Right renal cortex interstitium (tissue), 3 donors: ENCODE measurements around the gene MYO5B. TPM values are rescaled to one million over a fixed set of nuclear protein-coding genes. Genes with fewer than 3 reads are reported as not detected.

Experiments used
- DNase-seq, 3 donors: peaks; one replicate each; pipeline ENCODE4 v3.0.0-alpha.2; 2013; ENCODE audit warnings: low read depth in 3 of 3, low spot score in 2 of 3
- polyA plus RNA-seq, 3 donors: library from polyadenylated mRNA; unstranded; fragments of 120-200 nt; gene quantifications; one replicate each; pipeline ENCODE4 v1.2.1, GENCODE V29; 2013; ENCODE audit not compliant: insufficient read length in 3 of 3

The MYO5B gene
- polyA plus RNA-seq, 3 donors: 26.7 to 29.9 (median 29.3) TPM

DNA sequence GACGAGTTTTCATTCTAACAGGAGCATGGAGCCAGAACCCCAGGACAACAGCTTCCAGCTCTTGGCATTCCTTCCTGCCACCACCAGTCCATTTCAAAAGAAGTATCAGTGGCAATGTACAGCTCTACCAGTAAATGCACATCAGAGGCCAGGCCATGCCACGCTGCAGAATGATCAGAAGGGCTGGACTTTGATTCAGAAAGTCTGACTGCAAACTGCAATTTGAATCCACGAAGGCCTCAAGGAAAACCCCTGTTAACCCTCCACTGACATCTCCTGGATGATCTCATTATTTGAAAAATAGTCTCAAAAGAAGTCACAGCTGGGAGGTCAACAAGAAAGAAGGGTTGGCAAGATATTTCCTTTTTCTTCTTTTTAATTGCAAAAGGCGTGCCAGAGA is 119.2 kb downstream of the MYO5B start:
- DNase-seq: no peak

GRCh38 chr18:50074404-50074803 is 120.5 kb downstream of the MYO5B start:
- DNase-seq: no peak

GRCh38 chr18:50073319-50073718 is 121.6 kb downstream of the MYO5B start:
- DNase-seq: no peak

- DNase-seq: no peak
These were observed 122.8 kb downstream of the MYO5B start for GRCh38 chr18:50072146-50072545.

- DNase-seq: no peak
These were observed 123.5 kb downstream of the MYO5B start for GRCh38 chr18:50071397-50071796.

GRCh38 chr18:50069422-50069821 is 125.5 kb downstream of the MYO5B start:
- no peak for DNase-seq

DNA sequence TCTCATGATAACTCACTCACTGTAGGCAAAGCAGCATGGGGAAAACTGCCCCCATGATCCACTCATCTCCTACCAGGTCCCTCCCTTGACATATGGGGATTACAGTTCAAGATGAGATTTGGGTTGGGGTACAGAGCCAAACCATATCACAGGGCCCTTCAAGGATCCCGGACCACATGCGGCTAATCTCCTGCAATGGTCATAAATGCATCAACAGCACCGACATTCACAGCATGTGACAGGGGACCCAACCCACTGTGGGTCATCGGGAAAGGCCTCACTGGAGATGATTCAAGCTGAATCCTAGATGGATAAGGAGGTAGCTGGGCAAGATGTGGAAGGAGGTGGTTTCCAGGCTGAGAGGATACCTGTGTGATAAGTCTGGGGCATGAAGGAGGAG is 129.4 kb downstream of the MYO5B start:
- no peak for DNase-seq

GRCh38 chr18:50065039-50065438 is 129.9 kb downstream of the MYO5B start:
- no peak for DNase-seq

- no peak for DNase-seq
These were observed 132.9 kb downstream of the MYO5B start for GRCh38 chr18:50061876-50062517.

DNA sequence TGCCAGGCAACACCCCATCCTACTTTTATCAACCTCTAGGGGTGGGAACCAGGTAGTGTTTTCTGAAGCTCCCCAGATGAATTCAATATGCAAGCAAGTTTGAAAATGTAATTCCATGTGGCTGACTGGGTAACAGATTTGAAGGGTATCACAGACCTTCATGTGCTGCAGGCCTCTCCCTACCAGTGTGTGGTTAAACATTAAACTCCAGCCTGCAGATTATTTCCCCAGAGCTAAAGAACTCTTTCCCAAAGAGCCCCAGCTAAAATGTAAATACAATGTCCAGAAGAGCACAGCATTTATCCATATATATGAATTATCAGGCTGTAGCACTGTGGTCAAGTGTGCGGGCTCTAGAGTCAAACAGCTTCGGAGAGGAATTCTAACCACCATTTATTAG is 134.1 kb downstream of the MYO5B start:
- DNase-seq: no peak

- no peak for DNase-seq
These were observed 136.2 kb downstream of the MYO5B start for GRCh38 chr18:50058731-50059130.

- DNase-seq: no peak
These were observed 137.9 kb downstream of the MYO5B start for GRCh38 chr18:50057009-50057408.

GRCh38 chr18:50056185-50056584 is 138.8 kb downstream of the MYO5B start:
- no peak for DNase-seq

GRCh38 chr18:50055488-50055887 is 139.5 kb downstream of the MYO5B start:
- DNase-seq: no peak

DNA sequence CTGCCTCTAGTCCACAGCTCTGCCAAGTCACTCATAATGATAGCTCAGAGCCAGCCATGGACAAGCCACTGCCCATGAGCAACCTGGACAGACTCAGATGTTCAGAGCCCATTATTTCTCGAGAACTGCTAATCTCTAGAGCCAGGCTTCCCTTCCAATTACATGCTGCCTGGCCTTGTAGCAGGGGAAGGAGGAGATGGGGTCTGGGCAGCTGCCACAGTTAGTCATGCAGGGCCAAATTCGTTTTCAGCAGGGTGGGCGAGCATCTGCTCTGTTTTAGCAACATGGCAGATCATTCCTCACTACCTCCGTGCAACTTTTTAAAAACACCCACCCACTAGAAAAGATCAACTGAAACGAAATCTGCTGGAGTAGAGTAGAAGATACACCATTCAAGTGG is 141.8 kb downstream of the MYO5B start:
- DNase-seq: no peak

GRCh38 chr18:50051288-50051687 is 143.7 kb downstream of the MYO5B start:
- no peak for DNase-seq

DNA sequence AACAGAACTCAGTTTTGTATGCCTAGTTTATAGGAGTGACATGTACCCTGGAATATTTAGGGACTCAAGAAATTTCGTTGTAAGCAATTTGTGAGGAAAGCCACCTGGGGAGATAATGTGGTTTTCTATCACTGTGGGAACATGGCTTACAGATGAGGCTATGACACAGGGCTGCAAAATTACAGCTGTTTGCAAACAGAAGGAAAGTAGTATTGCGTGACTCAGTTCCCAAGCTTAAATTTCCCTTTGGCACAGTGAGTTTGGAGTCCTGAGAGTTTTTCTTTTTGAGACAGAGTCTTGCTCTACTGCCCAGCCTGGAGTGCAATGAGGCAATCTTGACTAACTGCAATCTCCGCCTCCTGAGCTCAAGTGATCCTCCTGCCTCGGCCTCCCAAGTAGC is 149.8 kb downstream of the MYO5B start:
- no peak for DNase-seq

DNA sequence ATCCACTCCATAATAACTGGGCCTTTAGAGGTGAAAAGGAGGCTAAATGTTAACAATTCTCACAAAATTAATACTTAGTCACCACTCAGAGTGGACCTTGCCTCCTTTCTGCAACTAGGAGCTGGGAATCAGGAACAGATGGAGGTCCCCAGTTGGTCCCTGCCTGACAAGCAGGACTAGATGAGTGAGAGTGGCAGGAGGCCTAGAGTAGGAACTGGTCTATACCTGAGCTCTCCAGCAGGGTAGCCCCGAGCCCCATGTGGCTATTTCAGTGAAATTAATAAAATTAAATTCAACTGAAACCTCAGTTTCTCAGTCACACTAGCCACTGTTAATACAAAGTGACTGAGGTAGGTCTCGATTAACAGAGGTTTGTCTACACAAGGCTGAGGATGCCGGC is 150.5 kb downstream of the MYO5B start:
- DNase-seq: no peak

GRCh38 chr18:50042611-50043010 is 152.3 kb downstream of the MYO5B start:
- DNase-seq: no peak

DNA sequence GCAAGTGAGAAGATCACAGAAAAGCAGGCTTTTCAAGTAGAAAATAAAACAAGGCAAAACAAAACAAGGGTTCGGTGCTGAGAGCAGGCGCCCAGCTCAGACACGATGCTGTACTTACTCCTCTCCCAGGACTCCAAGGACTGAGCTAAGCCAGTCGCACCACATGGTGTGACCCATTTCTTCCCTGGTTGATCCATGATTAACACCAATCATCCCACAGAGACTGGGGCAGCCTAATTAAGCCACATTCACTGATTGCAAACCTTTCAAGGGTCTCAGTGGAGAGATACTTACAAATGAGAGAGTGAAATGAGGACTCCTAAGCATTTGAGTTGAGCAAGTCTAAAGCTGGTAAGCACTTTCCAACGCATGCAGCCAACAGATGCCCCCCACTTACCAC is 155.2 kb downstream of the MYO5B start:
- no peak for DNase-seq

- no peak for DNase-seq
These were observed 156.5 kb downstream of the MYO5B start for GRCh38 chr18:50038448-50038847.

GRCh38 chr18:50034029-50034428 is 160.9 kb downstream of the MYO5B start:
- no peak for DNase-seq

GRCh38 chr18:50033004-50033403 is 161.9 kb downstream of the MYO5B start:
- DNase-seq: no peak
